ENCODE measurements around the gene SRP19.
"Not testable (repeated sequence)": the region's sequence is repeated elsewhere in the genome, so short reads cannot be mapped to it uniquely, and the experiment has no call there.

Gene SRP19

DNA sequence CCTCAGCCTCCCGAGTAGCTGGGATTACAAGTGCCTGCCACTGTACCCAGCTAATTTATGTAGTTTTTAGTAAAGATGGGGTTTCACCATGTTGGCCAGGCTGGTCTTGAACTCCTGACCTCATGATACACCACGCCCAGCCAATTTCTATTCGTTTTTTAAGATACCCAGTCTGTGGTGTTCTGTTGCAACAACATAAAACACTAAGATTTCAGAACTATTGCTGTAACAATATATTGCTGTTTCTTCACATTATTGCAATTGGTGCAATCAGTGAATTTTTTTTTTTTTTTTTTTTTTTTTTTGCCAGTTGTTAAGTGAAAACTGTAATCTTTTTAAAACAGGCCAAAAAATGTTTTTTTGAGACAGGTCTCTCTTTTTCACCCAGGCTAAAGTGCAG, 9.9 kb downstream of the SRP19 start:
- DNase-seq (ENCODE audit: low spot score), result no peak

DNA sequence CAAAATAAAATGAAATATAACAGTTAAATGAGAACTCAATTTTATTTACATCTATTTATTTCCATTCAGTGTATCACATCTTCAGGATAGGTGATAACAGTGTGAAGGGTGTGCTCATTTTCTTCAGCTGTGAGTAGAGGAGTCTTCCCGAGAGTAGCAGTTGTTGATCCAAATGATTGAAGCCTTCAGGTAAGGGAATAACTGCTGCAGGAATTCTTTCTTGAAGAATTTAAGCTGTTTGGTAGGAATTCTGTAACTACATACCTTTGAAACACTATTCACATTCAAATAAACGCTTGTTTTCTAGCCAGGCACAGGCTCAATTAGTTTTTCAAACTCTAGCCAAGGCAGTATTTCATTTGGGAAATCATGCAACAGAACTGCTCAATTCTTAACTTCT, 15.3 kb downstream of the SRP19 start:
- DNase-seq (ENCODE audit: low spot score), result no peak

- no peak for DNase-seq (ENCODE audit: low spot score)
Observed at GRCh38 chr5:112878101-112878500, 17.0 kb downstream of the SRP19 start.

DNA sequence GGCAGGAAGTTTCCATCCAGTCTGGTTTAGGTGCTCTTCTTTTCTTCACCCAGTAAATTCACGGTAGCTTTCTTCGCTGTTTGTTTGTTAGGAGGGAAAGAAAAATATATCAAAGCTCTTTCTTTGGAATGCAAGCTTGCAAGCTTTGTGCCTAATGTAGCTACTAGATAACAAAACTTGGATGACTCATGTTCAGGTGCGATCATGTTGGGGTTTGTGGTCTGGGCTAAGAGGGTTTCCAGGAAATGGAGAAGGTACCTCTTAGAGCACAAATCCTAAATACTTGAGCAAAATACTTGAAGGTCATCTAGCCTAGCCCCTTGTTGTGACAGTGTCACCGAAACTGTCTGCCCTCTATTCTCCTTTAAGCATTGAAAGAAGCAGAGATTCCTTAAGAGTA, 17.7 kb downstream of the SRP19 start:
- DNase-seq (ENCODE audit: low spot score), result no peak

DNA sequence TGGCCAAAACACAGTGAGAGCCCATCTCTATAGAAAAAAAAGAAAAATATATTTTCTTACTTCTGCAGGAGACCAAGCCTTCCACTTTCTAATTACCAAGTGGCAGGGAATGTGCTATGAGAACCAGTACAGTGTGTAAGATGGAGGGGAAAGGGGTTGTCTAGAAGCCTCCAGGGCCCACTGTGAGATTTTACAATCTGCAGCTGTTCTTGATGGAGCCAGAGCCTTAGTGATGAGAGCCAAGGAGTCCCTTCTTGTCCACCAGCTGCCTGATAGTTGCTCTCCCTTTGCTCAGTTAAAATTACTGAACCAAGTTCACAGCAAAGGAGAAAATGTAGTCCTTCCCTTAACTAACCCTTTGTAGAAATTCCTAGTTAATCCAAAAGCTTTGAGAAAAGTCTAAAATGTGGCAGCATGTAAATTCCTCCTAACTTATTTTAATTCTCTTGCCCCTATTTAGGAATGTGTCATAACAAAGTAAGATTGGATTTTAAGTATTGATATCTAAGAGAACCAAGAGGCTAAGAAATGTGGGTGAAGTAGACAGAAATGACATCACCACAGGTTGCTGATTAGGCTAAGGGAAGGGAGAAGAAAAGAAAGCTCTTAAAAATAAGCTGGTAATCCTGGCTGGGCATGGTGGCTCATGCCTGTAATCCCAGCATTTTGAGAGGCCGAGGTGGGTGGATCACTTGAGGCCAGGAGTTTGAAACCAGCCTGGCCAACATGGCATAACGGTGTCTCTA, 19.3 kb downstream of the SRP19 start:
- no peak for DNase-seq (ENCODE audit: low spot score)

DNA sequence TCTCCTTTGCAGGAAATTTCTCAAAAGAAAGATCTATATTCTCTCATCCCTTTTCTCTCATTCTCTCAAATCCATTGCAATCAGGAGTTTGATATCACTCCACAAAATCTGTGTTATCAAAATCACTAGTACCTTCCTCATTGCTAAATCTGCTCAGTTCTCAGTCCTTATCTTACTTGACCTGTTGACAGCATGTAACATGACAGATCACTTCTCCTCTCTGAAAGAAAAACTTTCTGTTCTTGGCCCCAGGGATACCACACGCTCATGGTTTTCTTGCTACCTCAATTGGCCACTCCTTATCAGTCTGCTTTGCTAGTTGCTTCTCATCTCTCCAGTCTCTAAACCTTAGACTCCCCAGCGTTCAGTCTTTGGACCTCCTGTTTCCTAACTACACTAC, 22.1 kb downstream of the SRP19 start:
- DNase-seq (ENCODE audit: low spot score), result no peak

- DNase-seq (ENCODE audit: low spot score), result peak; percentile 85
Observed at GRCh38 chr5:112885001-112885400, 23.9 kb downstream of the SRP19 start.

- DNase-seq (ENCODE audit: low spot score), result no peak
Observed at GRCh38 chr5:112886975-112887374, 25.9 kb downstream of the SRP19 start.

GRCh38 chr5:112892066-112892465, 31.0 kb downstream of the SRP19 start:
- DNase-seq (ENCODE audit: low spot score), result not testable (repeated sequence)

DNA sequence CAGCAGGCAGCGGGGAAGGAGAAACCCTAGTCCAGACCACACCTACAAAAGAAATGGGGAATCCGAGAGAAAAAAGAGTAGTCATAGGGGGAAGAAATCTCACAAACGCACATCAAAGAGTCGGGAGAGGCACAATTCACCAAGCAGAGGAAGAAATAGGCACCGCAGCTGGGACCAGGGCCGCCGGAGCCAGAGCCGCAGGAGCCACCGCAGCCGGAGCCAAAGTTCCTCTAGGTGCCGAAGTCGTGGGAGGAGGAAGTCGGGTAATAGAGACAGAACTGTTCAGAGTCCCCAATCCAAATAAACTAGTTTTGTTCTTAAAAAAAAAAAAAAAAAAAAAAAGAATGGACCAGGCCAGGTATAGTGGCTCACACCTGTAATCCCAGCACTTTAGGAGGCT, 31.7 kb downstream of the SRP19 start:
- no peak for DNase-seq (ENCODE audit: low spot score)

DNA sequence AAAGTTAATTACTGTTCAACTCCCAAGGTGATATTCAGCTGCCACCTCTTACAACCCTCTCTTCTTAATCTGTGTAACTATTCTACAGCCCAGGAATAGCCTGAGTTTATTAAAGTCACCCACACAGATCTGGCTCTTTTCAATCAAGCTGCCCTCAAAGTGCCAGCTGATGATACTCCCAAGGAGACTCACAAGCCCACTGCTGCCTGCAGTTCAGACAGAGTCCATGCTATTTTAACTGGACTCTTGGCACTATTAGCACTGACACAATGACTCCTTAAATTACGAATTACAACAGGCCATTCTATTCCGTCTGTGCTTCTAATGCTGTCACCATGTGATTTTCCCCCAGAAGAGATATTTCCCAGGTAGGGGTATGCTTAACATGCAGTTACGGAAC, 34.6 kb downstream of the SRP19 start:
- DNase-seq (ENCODE audit: low spot score), result no peak

- DNase-seq (ENCODE audit: low spot score), result no peak
Observed at GRCh38 chr5:112902561-112902960, 41.5 kb downstream of the SRP19 start.

DNA sequence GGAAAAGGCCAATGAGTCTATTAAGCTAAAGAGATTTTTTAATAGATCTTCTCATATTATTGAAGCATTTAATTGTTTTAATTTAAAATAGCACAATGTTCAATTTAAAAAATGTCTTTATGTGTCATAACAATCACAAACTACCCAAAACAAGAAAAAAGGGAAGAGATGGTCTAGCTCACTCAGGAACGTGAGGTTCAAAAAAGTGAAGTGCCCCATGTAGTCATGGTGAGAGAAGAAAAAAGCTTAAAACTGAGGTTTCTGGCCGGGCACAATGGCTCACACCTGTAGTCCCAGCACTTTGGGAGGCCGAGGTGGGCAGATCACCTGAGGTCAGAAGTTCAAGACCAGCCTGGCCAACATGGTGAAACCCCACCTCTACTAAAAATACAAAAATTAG, 43.9 kb downstream of the SRP19 start:
- DNase-seq (ENCODE audit: low spot score), result not testable (repeated sequence)

DNA sequence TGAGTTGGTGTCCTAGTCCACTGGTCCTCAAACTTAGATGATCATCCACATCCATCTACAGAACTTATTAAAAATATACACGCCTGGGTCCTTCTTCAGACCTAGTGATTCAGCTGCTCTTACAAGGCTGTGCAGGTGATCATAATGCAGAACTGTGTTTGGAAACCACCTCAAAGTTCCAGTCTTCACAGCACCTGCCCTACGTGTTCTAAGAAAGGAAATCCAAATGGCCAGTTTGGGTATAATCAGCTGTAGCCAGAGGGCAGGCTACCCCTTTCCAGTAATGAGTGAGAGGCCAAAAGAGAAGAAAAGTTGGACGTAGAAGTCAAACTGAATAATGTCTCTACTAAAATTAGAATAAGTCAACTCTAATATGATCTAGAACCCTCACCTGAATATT, 45.5 kb downstream of the SRP19 start:
- DNase-seq (ENCODE audit: low spot score), result no peak

DNA sequence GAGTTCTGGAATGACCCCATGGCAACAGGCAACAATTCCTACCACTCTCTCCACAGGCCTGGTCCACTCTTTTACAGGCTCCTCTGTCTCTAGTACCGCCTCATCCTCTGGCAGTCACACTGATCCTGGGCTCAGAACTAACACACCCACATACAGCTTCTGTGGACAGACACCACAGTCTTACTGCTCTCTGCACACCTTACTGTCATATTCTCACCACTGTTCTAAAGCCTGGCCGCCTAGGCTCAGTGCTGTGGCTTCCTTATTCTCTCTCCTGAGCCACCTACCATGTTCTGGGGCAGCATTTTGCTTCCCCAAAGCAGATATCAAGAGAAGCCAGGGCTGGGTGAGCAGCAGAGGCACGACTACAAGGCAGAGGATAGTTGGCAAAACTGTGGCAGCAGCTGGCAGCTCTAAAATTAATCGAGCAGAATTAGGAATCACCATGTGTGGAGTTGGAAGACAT, 46.1 kb downstream of the SRP19 start:
- peak; percentile 58 for DNase-seq (ENCODE audit: low spot score)

- no peak for DNase-seq (ENCODE audit: low spot score)
Observed at GRCh38 chr5:112908854-112909253, 47.8 kb downstream of the SRP19 start.

GRCh38 chr5:112910529-112910928, 49.4 kb downstream of the SRP19 start:
- no peak for DNase-seq (ENCODE audit: low spot score)

GRCh38 chr5:112914584-112914983, 53.5 kb downstream of the SRP19 start:
- no peak for DNase-seq (ENCODE audit: low spot score)

GRCh38 chr5:112915831-112916230, 54.7 kb downstream of the SRP19 start:
- DNase-seq (ENCODE audit: low spot score), result no peak

- no peak for DNase-seq (ENCODE audit: low spot score)
Observed at GRCh38 chr5:112917453-112917995, 56.4 kb downstream of the SRP19 start.

DNA sequence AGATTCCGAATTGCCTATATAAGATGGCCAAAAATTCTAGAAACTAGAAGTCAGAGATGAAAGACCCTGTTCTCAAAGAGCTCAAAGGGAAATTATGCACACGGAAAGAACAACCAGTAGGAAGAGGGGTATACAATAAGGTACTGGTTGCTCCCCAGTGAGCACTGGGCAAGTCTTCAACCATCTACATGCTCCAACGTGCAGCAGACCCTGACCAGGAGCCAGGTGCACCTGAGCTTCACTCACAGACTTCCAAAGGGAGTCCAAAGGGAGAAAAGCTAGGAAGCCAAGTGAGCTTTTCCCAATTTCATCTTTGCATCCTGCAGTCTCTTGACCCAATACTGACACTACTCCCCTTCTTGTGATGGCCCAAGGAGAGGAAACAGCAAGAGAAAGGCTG, 57.0 kb downstream of the SRP19 start:
- DNase-seq (ENCODE audit: low spot score), result no peak

- DNase-seq (ENCODE audit: low spot score), result no peak
Observed at GRCh38 chr5:112918679-112919078, 57.6 kb downstream of the SRP19 start.
